ENCODE measurements around the gene MUC4. TPM values are rescaled to one million over a fixed set of nuclear protein-coding genes. Genes with fewer than 3 reads are reported as not detected.

The MUC4 gene
- total and polyA plus RNA-seq, 3 experiments from 2014 or later = 0.24 to 0.35 TPM; not detected in 1

- no peaks in the 10 kb centered on the region for H3K4me1 ChIP-seq (ENCODE audit: insufficient read depth, low read length)
- CTCF ChIA-PET = no interaction called here
- Mint-ChIP-seq H3K27ac (no peak overlapping the region), H3K27me3 (peaks cover 22 to 56% of the 10 kb centered on the region in 2 donors), H3K9me3 (no peaks in the 10 kb centered on the region), H3K4me3 (peak overlapping the region in 1 of 7 donors; percentile 26), H3K4me1 (peaks cover 3 to 5% (median 5%) of the 10 kb centered on the region in 3 donors), H3K36me3 (no peaks in the 10 kb centered on the region)
- POLR2A ChIA-PET = no interaction called here
- H3K27me3 ChIP-seq (ENCODE audit: insufficient read depth, low read length, poor library complexity, severe bottlenecking) = peaks cover 3% of the 10 kb centered on the region
- no peaks in the 10 kb centered on the region for H3K9me3 ChIP-seq (ENCODE audit: low read length)
- no peak overlapping the region for H3K27ac ChIP-seq (ENCODE audit: low read depth, low read length)
- H3K36me3 ChIP-seq (ENCODE audit: insufficient read depth, low read length) = no peaks in the 10 kb centered on the region
- DNase-seq = no peak
- no peak overlapping the region for H3K4me3 ChIP-seq (ENCODE audit: low read length)
These were observed 50.0 kb downstream of the MUC4 start for GRCh38 chr3:195761567-195762248.

GRCh38 chr3:195761123-195761566 is 50.6 kb downstream of the MUC4 start:
- no peak overlapping the region for H3K4me3 ChIP-seq (ENCODE audit: low read length)
- no peak for DNase-seq
- Mint-ChIP-seq H3K4me1 (peaks cover 4 to 10% (median 7%) of the 10 kb centered on the region in 3 donors), H3K27ac (no peak overlapping the region), H3K4me3 (no peak overlapping the region), H3K9me3 (no peaks in the 10 kb centered on the region), H3K36me3 (no peaks in the 10 kb centered on the region), H3K27me3 (peaks cover 22 to 56% of the 10 kb centered on the region in 2 donors)
- H3K36me3 ChIP-seq (ENCODE audit: insufficient read depth, low read length) = no peaks in the 10 kb centered on the region
- no peaks in the 10 kb centered on the region for H3K4me1 ChIP-seq (ENCODE audit: insufficient read depth, low read length)
- H3K27ac ChIP-seq (ENCODE audit: low read depth, low read length) = no peak overlapping the region
- ChIA-PET CTCF (no interaction called here), POLR2A (no interaction called here)
- no peaks in the 10 kb centered on the region for H3K9me3 ChIP-seq (ENCODE audit: low read length)
- H3K27me3 ChIP-seq (ENCODE audit: insufficient read depth, low read length, poor library complexity, severe bottlenecking) = peaks cover 3% of the 10 kb centered on the region

DNA sequence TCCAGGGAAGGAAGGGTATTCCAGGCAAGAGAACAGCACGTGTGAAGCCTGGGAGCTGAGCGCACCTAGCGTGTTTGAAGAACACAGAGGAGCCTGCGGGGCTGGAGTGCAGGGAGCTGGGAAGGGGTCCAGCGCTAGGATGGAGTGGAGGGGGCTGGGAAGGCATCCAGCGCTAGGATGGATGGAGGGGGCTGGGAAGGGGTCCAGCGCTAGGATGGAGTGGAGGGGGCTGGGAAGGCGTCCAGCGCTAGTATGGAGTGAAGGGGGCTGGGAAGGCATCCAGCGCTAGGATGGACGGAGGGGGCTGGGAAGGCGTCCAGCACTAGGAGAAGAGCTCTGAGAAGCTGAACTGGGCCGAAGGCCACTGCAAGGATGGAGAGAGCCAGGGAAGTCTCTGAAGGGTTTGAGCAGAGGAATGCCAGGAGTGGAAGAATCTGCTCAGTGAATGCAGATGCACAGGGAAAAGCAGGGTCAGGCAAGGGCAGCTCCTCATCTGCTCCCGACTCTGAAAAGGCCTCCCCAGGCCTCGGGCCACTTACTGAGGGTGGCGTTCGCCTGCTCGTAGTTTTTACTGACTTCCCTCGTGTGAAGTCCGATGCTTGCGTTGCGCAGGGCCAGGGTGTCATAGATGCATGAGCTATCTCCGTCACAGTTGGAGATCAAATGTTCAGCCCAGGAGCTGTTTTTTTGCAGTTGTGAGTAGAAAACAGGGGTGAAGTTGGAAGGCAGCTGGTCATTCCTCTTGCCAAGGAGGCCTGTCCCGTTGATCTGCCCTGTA is 51.2 kb downstream of the MUC4 start:
- POLR2A ChIA-PET = no interaction called here
- Histone ChIP-seq H3K4me1 (ENCODE audit: insufficient read depth, low read length) (no peaks in the 10 kb centered on the region), H3K9me3 (ENCODE audit: low read length) (no peaks in the 10 kb centered on the region), H3K36me3 (ENCODE audit: insufficient read depth, low read length) (no peaks in the 10 kb centered on the region), H3K27me3 (ENCODE audit: insufficient read depth, low read length, poor library complexity, severe bottlenecking) (peaks cover 3% of the 10 kb centered on the region), H3K27ac (ENCODE audit: low read depth, low read length) (no peak overlapping the region), H3K4me3 (ENCODE audit: low read length) (no peak overlapping the region)
- Mint-ChIP-seq H3K4me1 (peaks cover 7 to 16% (median 11%) of the 10 kb centered on the region in 3 donors), H3K36me3 (no peaks in the 10 kb centered on the region), H3K4me3 (no peak overlapping the region), H3K27me3 (peaks cover 22 to 56% of the 10 kb centered on the region in 2 donors), H3K27ac (no peak overlapping the region), H3K9me3 (no peaks in the 10 kb centered on the region)
- DNase-seq = no peak
- CTCF ChIA-PET = no interaction called here

- Histone ChIP-seq H3K27ac (ENCODE audit: low read depth, low read length) (no peak overlapping the region), H3K36me3 (ENCODE audit: insufficient read depth, low read length) (no peaks in the 10 kb centered on the region), H3K4me3 (ENCODE audit: low read length) (no peak overlapping the region), H3K27me3 (ENCODE audit: insufficient read depth, low read length, poor library complexity, severe bottlenecking) (peaks cover 3% of the 10 kb centered on the region), H3K9me3 (ENCODE audit: low read length) (no peaks in the 10 kb centered on the region), H3K4me1 (ENCODE audit: insufficient read depth, low read length) (no peaks in the 10 kb centered on the region)
- no peaks in the 10 kb centered on the region for H3K9me3 Mint-ChIP-seq
- ChIA-PET CTCF (no interaction called here), POLR2A (no interaction called here)
- peaks cover 8 to 20% (median 13%) of the 10 kb centered on the region in 3 donors for H3K4me1 Mint-ChIP-seq
- no peak for DNase-seq
- no peak overlapping the region for H3K27ac Mint-ChIP-seq
- no peaks in the 10 kb centered on the region for H3K36me3 Mint-ChIP-seq
- peaks cover 20 to 56% of the 10 kb centered on the region in 2 donors for H3K27me3 Mint-ChIP-seq
- no peak overlapping the region for H3K4me3 Mint-ChIP-seq
These were observed 52.9 kb downstream of the MUC4 start for GRCh38 chr3:195758721-195759353.

GRCh38 chr3:195757827-195758226 is 53.9 kb downstream of the MUC4 start:
- H3K27me3 Mint-ChIP-seq = peaks cover 23 to 55% of the 10 kb centered on the region in 2 donors
- peak overlapping the region in 1 of 7 donors; percentile 23 for H3K4me3 Mint-ChIP-seq
- peaks cover 3% of the 10 kb centered on the region for H3K27me3 ChIP-seq (ENCODE audit: insufficient read depth, low read length, poor library complexity, severe bottlenecking)
- CTCF ChIA-PET = no interaction called here
- H3K36me3 Mint-ChIP-seq = no peaks in the 10 kb centered on the region
- POLR2A ChIA-PET = no interaction called here
- H3K9me3 Mint-ChIP-seq = no peaks in the 10 kb centered on the region
- no peak overlapping the region for H3K27ac Mint-ChIP-seq
- no peak overlapping the region for H3K4me3 ChIP-seq (ENCODE audit: low read length)
- no peaks in the 10 kb centered on the region for H3K4me1 ChIP-seq (ENCODE audit: insufficient read depth, low read length)
- H3K9me3 ChIP-seq (ENCODE audit: low read length) = no peaks in the 10 kb centered on the region
- H3K27ac ChIP-seq (ENCODE audit: low read depth, low read length) = no peak overlapping the region
- DNase-seq = no peak
- H3K36me3 ChIP-seq (ENCODE audit: insufficient read depth, low read length) = no peaks in the 10 kb centered on the region
- H3K4me1 Mint-ChIP-seq = peaks cover 8 to 20% (median 18%) of the 10 kb centered on the region in 3 donors

GRCh38 chr3:195757438-195757770 is 54.3 kb downstream of the MUC4 start:
- no peaks in the 10 kb centered on the region for H3K4me1 ChIP-seq (ENCODE audit: insufficient read depth, low read length)
- no peak overlapping the region for H3K4me3 Mint-ChIP-seq
- ChIA-PET CTCF (no interaction called here), POLR2A (no interaction called here)
- no peak overlapping the region for H3K27ac Mint-ChIP-seq
- H3K27me3 Mint-ChIP-seq = peaks cover 23 to 55% of the 10 kb centered on the region in 2 donors
- no peak overlapping the region for H3K27ac ChIP-seq (ENCODE audit: low read depth, low read length)
- H3K4me1 Mint-ChIP-seq = peaks cover 8 to 20% (median 19%) of the 10 kb centered on the region in 3 donors
- H3K9me3 ChIP-seq (ENCODE audit: low read length) = no peaks in the 10 kb centered on the region
- H3K36me3 Mint-ChIP-seq = no peaks in the 10 kb centered on the region
- H3K36me3 ChIP-seq (ENCODE audit: insufficient read depth, low read length) = no peaks in the 10 kb centered on the region
- no peaks in the 10 kb centered on the region for H3K9me3 Mint-ChIP-seq
- H3K4me3 ChIP-seq (ENCODE audit: low read length) = no peak overlapping the region
- peaks cover 3% of the 10 kb centered on the region for H3K27me3 ChIP-seq (ENCODE audit: insufficient read depth, low read length, poor library complexity, severe bottlenecking)
- DNase-seq = no peak

DNA sequence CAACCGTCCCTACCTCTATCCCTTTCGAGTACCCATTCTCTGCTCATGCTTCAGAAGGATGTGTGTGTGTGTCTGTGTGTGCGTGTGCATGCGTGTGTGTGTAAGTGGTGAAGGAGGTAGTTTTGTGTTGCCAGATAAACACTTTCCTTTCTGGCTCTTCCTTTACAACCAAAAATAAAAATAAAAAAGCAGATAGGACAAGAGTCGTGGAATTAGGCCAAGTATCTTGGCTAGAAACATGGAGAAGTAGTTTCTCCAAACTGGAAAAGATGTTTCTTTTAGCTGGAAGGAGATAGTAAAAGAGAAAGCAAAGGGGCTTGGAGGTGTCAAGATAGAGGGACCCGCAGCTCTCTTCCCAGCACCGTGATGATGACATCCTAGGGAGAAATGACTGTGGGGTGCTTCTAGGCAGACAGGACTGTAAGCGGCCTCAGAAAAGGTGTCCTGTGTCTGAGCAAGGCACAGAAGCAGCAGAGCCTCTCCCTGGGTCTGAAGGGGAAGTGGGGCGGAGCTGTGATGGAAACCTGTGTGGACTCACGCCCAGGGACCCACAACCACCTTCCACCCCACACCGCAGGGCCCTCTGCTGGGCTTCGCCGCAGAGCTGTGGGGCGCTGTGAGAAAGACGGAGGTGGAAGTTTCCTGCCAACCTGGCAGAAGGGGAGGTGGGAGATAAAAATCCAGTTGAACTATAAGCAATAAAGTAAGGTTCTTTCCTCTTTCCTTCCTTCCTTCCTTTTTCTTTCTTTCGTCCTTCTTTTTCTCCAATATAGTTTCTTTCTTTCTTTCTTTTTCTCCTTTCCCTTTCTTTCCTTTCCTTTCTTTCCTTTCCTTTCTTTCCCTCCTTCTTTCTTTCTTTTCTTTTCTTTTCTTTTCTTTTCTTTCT is 55.7 kb downstream of the MUC4 start:
- Mint-ChIP-seq H3K4me1 (peaks cover 8 to 20% (median 19%) of the 10 kb centered on the region in 3 donors), H3K36me3 (no peaks in the 10 kb centered on the region), H3K9me3 (no peaks in the 10 kb centered on the region), H3K4me3 (peak overlapping the region in 4 of 7 donors; percentile 28 to 56 (median 45)), H3K27ac (no peak overlapping the region), H3K27me3 (peaks cover 20 to 51% of the 10 kb centered on the region in 2 donors)
- H3K9me3 ChIP-seq (ENCODE audit: low read length) = no peaks in the 10 kb centered on the region
- ChIA-PET CTCF (no interaction called here), POLR2A (no interaction called here)
- no peaks in the 10 kb centered on the region for H3K4me1 ChIP-seq (ENCODE audit: insufficient read depth, low read length)
- no peak overlapping the region for H3K4me3 ChIP-seq (ENCODE audit: low read length)
- peaks cover 3% of the 10 kb centered on the region for H3K27me3 ChIP-seq (ENCODE audit: insufficient read depth, low read length, poor library complexity, severe bottlenecking)
- no peak overlapping the region for H3K27ac ChIP-seq (ENCODE audit: low read depth, low read length)
- H3K36me3 ChIP-seq (ENCODE audit: insufficient read depth, low read length) = no peaks in the 10 kb centered on the region
- peak in 2 of 5 donors; percentile 41 to 45 for DNase-seq
